ENCODE measurements around the gene LRRC45.
A peak's percentile ranks its signal among the peaks of the same experiment; 100 is the strongest.

LRRC45 gene

DNA sequence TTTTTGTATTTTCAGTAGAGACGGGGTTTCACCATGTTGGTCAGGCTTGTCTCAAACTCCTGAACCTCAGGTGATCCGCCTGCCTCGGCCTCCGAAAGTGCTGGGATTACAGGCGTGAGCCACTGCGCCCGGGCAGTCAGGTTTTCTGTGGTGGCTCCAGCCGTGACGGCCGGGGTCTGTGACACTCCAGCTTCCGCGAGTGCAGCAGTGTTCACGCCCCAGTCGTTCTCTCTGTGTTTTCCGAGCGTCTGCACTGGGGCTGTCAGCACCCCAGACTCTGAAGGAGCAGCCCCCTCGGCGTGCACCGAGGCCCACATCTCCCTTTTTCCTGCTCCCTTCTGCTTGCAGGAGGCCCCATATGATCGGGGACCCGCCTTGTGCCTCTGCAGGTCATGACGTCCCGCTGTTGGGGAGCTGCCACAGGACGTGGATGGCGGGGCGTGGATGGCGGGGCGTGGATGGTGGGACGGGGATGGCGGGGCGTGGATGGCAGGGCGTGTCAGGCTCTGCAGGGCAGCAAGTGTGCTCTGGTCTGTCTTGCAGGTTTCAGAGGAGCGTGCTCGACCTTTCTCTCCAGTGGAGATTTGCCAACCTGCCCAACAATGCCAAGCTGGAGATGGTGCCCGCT is 40.0 kb upstream of the LRRC45 start:
- no peak overlapping the region for H3K27ac ChIP-seq

GRCh38 chr17:81983639-81984373 is 39.3 kb upstream of the LRRC45 start:
- no peak for DNase-seq (ENCODE audit: low read depth, low spot score)
- TF ChIP-seq POLR2AphosphoS5 (IDR thresholded peaks at IDR 0.05; ENCODE audit: borderline replicate concordance, low read depth, low read length) (no peak), EZH2 (IDR thresholded peaks at IDR 0.05) (no peak), FOXP2 (optimal IDR thresholded peaks at IDR 0.05; ENCODE audit: control extremely low read depth, extremely low read length, insufficient read depth) (no peak)
- Histone ChIP-seq H3K36me3 (ENCODE audit: insufficient read depth, low read length) (peaks cover 18% of the 10 kb centered on the region; the same call in 1 of the 2 replicates), H3K27ac (no peak overlapping the region), H3K9me3 (ENCODE audit: low read depth, low read length) (no peaks in the 10 kb centered on the region), H3K9ac (ENCODE audit: insufficient read length) (no peak overlapping the region), H3K4me3 (no peak overlapping the region)

More for the DNA sequence above, 40.0 kb upstream of the LRRC45 start:
- Histone ChIP-seq H3K36me3 (ENCODE audit: insufficient read depth, low read length) (peaks cover 18% of the 10 kb centered on the region; the same call in 1 of the 2 replicates), H3K4me3 (no peak overlapping the region), H3K9ac (ENCODE audit: insufficient read length) (no peak overlapping the region), H3K9me3 (ENCODE audit: low read depth, low read length) (no peaks in the 10 kb centered on the region)
- DNase-seq (ENCODE audit: low read depth, low spot score): no peak
- TF ChIP-seq EZH2 (IDR thresholded peaks at IDR 0.05) (no peak), POLR2AphosphoS5 (IDR thresholded peaks at IDR 0.05; ENCODE audit: borderline replicate concordance, low read depth, low read length) (no peak), FOXP2 (optimal IDR thresholded peaks at IDR 0.05; ENCODE audit: control extremely low read depth, extremely low read length, insufficient read depth) (no peak)

- TF ChIP-seq EZH2 (IDR thresholded peaks at IDR 0.05) (no peak), POLR2AphosphoS5 (IDR thresholded peaks at IDR 0.05; ENCODE audit: borderline replicate concordance, low read depth, low read length) (no peak), FOXP2 (optimal IDR thresholded peaks at IDR 0.05; ENCODE audit: control extremely low read depth, extremely low read length, insufficient read depth) (no peak)
- Histone ChIP-seq H3K9me3 (ENCODE audit: low read depth, low read length) (no peaks in the 10 kb centered on the region), H3K36me3 (ENCODE audit: insufficient read depth, low read length) (peaks cover 15% of the 10 kb centered on the region; the same call in 1 of the 2 replicates), H3K9ac (ENCODE audit: insufficient read length) (no peak overlapping the region), H3K27ac (no peak overlapping the region), H3K4me3 (no peak overlapping the region)
- DNase-seq (ENCODE audit: low read depth, low spot score): no peak
These were observed 38.2 kb upstream of the LRRC45 start for GRCh38 chr17:81984773-81985410.

- no peak for TF ChIP-seq POLR2AphosphoS5 (IDR thresholded peaks at IDR 0.05; ENCODE audit: borderline replicate concordance, low read depth, low read length)
- no peak for TF ChIP-seq EZH2 (IDR thresholded peaks at IDR 0.05)
- no peak for TF ChIP-seq FOXP2 (optimal IDR thresholded peaks at IDR 0.05; ENCODE audit: control extremely low read depth, extremely low read length, insufficient read depth)
- no peak for DNase-seq (ENCODE audit: low read depth, low spot score)
- Histone ChIP-seq H3K27ac (no peak overlapping the region), H3K4me3 (no peak overlapping the region), H3K36me3 (ENCODE audit: insufficient read depth, low read length) (peaks cover 15% of the 10 kb centered on the region; the same call in 1 of the 2 replicates), H3K9ac (ENCODE audit: insufficient read length) (no peak overlapping the region), H3K9me3 (ENCODE audit: low read depth, low read length) (no peaks in the 10 kb centered on the region)
These were observed 36.5 kb upstream of the LRRC45 start for GRCh38 chr17:81986606-81987005.

DNA sequence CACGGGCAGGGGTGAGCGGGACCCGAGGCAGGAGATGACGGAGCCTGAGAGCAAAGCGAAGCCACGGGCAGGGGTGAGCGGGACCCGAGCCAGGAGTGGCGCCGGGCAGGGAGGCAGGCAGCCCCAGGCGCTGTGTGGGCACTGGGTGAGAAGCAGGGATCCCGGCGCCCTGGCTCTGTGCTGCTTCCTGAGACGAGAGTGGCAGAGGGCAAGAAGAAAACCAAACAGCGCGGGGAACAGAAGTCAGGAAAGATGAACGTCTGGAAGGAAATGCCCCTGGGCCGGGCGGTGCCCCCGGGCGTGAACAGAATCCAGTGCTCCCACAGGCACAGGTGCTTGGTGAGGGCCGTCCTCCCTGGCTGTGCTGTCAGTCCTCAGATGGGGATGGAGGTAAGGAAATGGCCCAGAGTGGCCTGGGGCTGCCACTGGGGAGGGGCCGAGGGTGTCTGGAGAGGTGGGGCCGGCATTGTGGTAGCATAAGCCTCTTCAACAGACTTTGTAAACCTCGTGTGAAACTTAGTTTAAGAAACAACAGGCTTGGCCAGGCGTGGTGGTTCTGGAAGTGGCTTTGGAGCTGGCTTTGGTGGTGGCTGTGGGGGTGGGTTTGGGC is 35.8 kb upstream of the LRRC45 start:
- no peaks in the 10 kb centered on the region for H3K9me3 ChIP-seq (ENCODE audit: low read depth, low read length)
- H3K36me3 ChIP-seq (ENCODE audit: insufficient read depth, low read length): peaks cover 15% of the 10 kb centered on the region; the same call in 1 of the 2 replicates
- no peak for DNase-seq (ENCODE audit: low read depth, low spot score)
- H3K4me3 ChIP-seq: no peak overlapping the region
- H3K27ac ChIP-seq: peak overlapping the region; percentile 16; the same call in 1 of the 2 replicates
- H3K9ac ChIP-seq (ENCODE audit: insufficient read length): no peak overlapping the region
- TF ChIP-seq POLR2AphosphoS5 (IDR thresholded peaks at IDR 0.05; ENCODE audit: borderline replicate concordance, low read depth, low read length) (no peak), FOXP2 (optimal IDR thresholded peaks at IDR 0.05; ENCODE audit: control extremely low read depth, extremely low read length, insufficient read depth) (no peak), EZH2 (IDR thresholded peaks at IDR 0.05) (no peak)

DNA sequence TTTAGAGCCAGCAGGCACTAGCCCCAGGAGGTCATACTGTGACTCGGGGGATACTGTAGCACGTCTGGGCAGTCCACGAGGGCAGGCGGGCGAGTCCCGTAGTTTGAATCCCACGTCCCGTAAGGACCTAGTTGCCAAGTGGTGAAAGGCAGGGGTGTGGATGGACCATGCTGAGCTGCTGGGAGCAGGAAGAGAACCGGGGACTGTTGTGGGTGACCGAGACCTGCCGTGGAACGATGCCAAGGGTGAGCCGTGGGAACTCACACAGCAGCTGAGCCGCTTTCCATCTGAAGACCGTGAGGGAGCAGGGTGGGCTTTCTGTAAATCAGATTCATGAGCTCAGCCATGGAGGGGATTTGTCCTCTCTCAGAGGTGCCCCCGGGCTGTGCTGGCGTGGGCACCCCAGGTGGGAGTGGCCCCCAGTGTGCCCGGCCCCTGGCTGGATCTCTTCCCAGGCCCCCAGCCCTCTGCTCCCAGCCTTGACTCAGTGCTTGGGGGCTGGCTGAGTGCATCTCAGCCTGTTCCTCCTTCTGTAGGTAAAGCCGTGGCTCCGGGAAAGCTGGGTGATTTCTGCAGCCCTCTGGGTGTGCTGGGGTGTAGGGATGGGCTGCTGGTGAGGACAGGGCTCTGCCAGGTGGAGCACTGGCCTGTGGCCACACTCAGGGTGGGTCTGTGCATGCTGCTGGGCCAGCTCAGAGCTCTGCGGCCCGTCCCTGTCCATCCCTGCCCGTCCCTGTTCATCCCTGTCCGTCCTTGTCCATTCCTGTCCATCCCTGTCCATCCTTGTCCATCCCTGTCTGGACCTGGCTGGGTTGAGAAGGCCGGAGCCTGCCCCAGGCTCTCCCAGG is 32.0 kb upstream of the LRRC45 start:
- Histone ChIP-seq H3K27ac (no peak overlapping the region), H3K4me3 (no peak overlapping the region), H3K9ac (ENCODE audit: insufficient read length) (peak overlapping the region; percentile 37), H3K9me3 (ENCODE audit: low read depth, low read length) (no peaks in the 10 kb centered on the region), H3K36me3 (ENCODE audit: insufficient read depth, low read length) (no peaks in the 10 kb centered on the region; the same call in 1 of the 2 replicates)
- no peak for DNase-seq (ENCODE audit: low read depth, low spot score)
- TF ChIP-seq FOXP2 (optimal IDR thresholded peaks at IDR 0.05; ENCODE audit: control extremely low read depth, extremely low read length, insufficient read depth) (no peak), POLR2AphosphoS5 (IDR thresholded peaks at IDR 0.05; ENCODE audit: borderline replicate concordance, low read depth, low read length) (no peak), EZH2 (IDR thresholded peaks at IDR 0.05) (no peak)

DNA sequence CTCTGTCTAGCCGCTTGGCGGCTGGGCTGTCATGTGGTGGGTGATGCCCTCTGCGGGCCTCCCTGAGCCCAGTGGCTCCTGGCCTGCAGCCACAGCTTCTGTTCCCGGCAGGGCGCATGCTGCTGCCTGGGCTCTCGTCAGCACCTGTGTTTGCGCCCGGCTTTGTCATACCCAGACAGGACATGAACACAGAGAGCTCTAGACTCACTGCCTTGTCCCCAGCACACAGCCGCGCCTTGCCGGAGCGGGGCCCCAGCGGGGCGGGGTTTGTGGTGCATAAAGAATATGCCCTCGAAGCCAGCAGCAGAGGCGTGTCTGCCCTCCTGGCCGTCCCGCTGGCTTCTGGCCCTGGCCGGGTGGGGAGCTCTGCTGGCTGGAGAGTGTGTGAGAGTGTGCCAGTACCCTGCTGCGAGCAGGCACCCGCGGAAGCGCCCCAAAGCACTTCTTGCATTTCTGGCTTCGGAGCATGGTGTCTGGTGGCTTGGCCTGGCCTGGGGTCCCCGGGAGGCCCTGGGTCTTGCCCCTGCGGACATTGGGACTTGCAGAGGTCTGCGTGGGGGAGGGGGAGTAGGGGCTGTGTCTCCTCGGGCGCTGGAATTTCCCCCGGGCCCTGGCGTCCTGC is 31.3 kb upstream of the LRRC45 start:
- no peaks in the 10 kb centered on the region for H3K36me3 ChIP-seq (ENCODE audit: insufficient read depth, low read length)

More for the DNA sequence above, 31.3 kb upstream of the LRRC45 start:
- Histone ChIP-seq H3K9me3 (ENCODE audit: low read depth, low read length) (no peaks in the 10 kb centered on the region), H3K9ac (ENCODE audit: insufficient read length) (peak overlapping the region; percentile 37), H3K27ac (no peak overlapping the region), H3K4me3 (peak overlapping the region; percentile 20; the same call in 1 of the 2 replicates)
- TF ChIP-seq FOXP2 (optimal IDR thresholded peaks at IDR 0.05; ENCODE audit: control extremely low read depth, extremely low read length, insufficient read depth) (no peak), EZH2 (IDR thresholded peaks at IDR 0.05) (no peak), POLR2AphosphoS5 (IDR thresholded peaks at IDR 0.05; ENCODE audit: borderline replicate concordance, low read depth, low read length) (no peak)
- DNase-seq (ENCODE audit: low read depth, low spot score): no peak

Data from SK-N-MC (cell line).